Panc1 (cell line): ENCODE results near the gene PROCR. TPM values are rescaled to one million over a fixed set of nuclear protein-coding genes. Genes with fewer than 3 reads are reported as not detected.

Experiments used
- ATAC-seq: fragments of 200-7000 bp; cut with Tn5 transposase; 2 replicates; pipeline ENCODE4 v1.9.1; 2020; ENCODE audit warnings: mild to moderate bottlenecking, moderate library complexity
- BruUV-seq: library from RNA; stranded (reverse); fragments of 400-500 nt; replicated peaks from 2 replicates; lab custom pipeline; 2021; lab: Mats Ljungman, UMichigan
- CTCF ChIA-PET: fragments of 300-600 bp; sonication (Branson Sonifier 250); formaldehyde crosslinking; loops from one replicate; lab custom pipeline; 2022; ENCODE audit warnings: antibody characterized with exemption; lab: Charles Lee
- POLR2A ChIA-PET: fragments of 300-600 bp; sonication (Branson Sonifier 250); formaldehyde crosslinking; loops from one replicate; lab custom pipeline; 2022; ENCODE audit warnings: antibody characterized with exemption; lab: Charles Lee
- DNase-seq: peaks from one replicate; pipeline ENCODE4 v3.0.0-alpha.2; 2010; ENCODE audit warnings: low read depth, low spot score
- H3K27ac ChIP-seq: 2 replicates; pipeline ENCODE4 v1.5.1; 2011; ENCODE audit warnings: mild to moderate bottlenecking, low read length, inconsistent platforms
- H3K27me3 ChIP-seq: fragments of 200-500 bp; sonication (Bioruptor generic); 2 replicates; pipeline ENCODE4 v1.6.0; 2014; ENCODE audit warnings: low read length, inconsistent platforms; ENCODE audit not compliant: control insufficient read depth, insufficient read depth
- H3K36me3 ChIP-seq: fragments of 200-500 bp; sonication (Bioruptor generic); 2 replicates; pipeline ENCODE4 v1.5.1; 2014; ENCODE audit warnings: inconsistent platforms, mild to moderate bottlenecking, low read length, moderate library complexity; ENCODE audit not compliant: control insufficient read depth, insufficient read depth
- H3K4me1 ChIP-seq: 2 replicates; pipeline ENCODE4 v1.5.1; 2011; ENCODE audit warnings: inconsistent platforms, mild to moderate bottlenecking, low read length, moderate library complexity; ENCODE audit not compliant: control insufficient read depth, insufficient read depth
- H3K4me3 ChIP-seq, 2 experiments: 2 replicates each; pipeline ENCODE4 v1.5.1; 2011 to 2012; ENCODE audit warnings: low read depth in 2 of 2, low read length in 2 of 2, mild to moderate bottlenecking in 2 of 2, inconsistent platforms in 1 of 2, moderate library complexity in 1 of 2
- H3K9me3 ChIP-seq: fragments of 200-500 bp; sonication (Bioruptor generic); 2 replicates; pipeline ENCODE4 v1.5.1; 2014; ENCODE audit warnings: low read depth, mild to moderate bottlenecking, inconsistent platforms, low read length, moderate library complexity; ENCODE audit not compliant: control insufficient read depth, insufficient read depth
- POLR2AphosphoS5 ChIP-seq: IDR thresholded peaks from 2 replicates; pipeline ENCODE4 v1.6.1; 2012; ENCODE audit warnings: mild to moderate bottlenecking, low read depth, low read length, moderate library complexity
- SIN3A ChIP-seq: IDR thresholded peaks from 2 replicates; pipeline ENCODE4 v1.6.1; 2012; ENCODE audit warnings: low read depth, mild to moderate bottlenecking, low read length, moderate library complexity, borderline replicate concordance; ENCODE audit not compliant: insufficient read depth
- TCF7L2 ChIP-seq: IDR thresholded peaks from 2 replicates; pipeline ENCODE4 v1.6.1; 2011; ENCODE audit warnings: mild to moderate bottlenecking, low read depth, low read length, inconsistent platforms
- in situ Hi-C: cut with HindIII; loops from 2 replicates; pipeline ENCODE4 v1.10.0; 2016; ENCODE audit warnings: low sequenced_read_pairs, low pct_unique_long_range_greater_than_20kb
- intact Hi-C: fragments of 100-400 bp; cut with micrococcal nuclease; formaldehyde crosslinking; loops from one replicate; pipeline ENCODE4 v1.10.0; 2022; ENCODE audit not compliant: unreplicated experiment
- total RNA-seq: library from RNA; stranded (reverse); gene quantifications from one replicate; pipeline ENCODE4 v1.2.1, GENCODE V29; 2021; ENCODE audit not compliant: unreplicated experiment
- TF ChIP-seq, protein P1 (sequence below), 2 experiments: IDR thresholded peaks; 2 replicates each; pipeline ENCODE4 v1.6.1; 2011 to 2012; ENCODE audit warnings: low read depth in 2 of 2, control low read depth in 1 of 2, low read length in 1 of 2, mild to moderate bottlenecking in 1 of 2, moderate library complexity in 1 of 2; ENCODE audit not compliant: insufficient read depth in 1 of 2
- TF ChIP-seq, protein P2 (sequence below): fragments of 450-650 bp; IDR thresholded peaks from 2 replicates; pipeline ENCODE4 v1.5.1; 2017; ENCODE audit warnings: mild to moderate bottlenecking

Gene PROCR
- total RNA-seq, 1 experiment from 2014 or later: 38.0 TPM

DNA sequence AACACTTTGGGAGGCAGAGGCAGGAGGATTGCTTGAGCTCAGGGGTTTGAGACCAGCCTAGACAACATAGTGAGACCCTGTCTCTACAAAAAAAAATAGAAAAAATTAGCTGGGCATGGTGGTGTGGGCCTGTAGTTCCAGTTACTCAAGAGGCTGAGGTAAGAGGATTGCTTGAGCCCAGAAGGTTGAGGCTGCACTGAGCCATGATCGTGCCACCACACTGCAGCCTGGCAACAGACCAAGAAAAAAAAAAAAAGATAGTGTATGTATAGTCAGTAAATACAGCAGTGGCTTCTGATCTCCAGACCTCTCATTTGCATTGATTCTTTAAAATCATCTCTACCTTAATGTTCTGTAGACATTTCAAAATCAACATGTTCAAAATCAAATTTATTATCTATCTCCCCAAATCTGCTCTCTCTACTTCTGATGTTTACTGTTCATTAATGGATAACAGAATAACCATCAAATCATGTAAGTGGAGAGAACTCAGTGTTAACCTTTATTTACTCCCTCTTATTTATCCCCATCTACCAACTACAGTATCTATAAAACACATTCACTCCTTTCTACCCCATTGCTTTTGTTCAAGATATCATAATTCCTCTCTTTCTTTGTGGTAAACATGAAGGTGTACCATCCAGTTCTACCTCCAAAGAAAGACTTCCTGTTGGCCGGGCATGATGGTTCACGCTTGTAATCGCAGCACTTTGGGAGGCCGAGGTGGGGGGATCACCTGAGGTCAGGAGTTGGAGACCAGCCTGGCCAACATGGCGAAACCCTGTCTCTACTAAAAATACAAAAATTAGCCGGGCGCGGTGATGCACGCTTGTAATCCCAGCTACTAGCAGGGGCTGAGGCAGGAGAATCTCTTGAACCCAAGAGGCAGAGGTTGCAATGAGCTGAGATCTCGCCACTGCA is 7.7 kb downstream of the PROCR start:
- TF ChIP-seq TCF7L2 (no peak), POLR2AphosphoS5 (no peak), SIN3A (no peak)
- TF ChIP-seq, protein P1, sequence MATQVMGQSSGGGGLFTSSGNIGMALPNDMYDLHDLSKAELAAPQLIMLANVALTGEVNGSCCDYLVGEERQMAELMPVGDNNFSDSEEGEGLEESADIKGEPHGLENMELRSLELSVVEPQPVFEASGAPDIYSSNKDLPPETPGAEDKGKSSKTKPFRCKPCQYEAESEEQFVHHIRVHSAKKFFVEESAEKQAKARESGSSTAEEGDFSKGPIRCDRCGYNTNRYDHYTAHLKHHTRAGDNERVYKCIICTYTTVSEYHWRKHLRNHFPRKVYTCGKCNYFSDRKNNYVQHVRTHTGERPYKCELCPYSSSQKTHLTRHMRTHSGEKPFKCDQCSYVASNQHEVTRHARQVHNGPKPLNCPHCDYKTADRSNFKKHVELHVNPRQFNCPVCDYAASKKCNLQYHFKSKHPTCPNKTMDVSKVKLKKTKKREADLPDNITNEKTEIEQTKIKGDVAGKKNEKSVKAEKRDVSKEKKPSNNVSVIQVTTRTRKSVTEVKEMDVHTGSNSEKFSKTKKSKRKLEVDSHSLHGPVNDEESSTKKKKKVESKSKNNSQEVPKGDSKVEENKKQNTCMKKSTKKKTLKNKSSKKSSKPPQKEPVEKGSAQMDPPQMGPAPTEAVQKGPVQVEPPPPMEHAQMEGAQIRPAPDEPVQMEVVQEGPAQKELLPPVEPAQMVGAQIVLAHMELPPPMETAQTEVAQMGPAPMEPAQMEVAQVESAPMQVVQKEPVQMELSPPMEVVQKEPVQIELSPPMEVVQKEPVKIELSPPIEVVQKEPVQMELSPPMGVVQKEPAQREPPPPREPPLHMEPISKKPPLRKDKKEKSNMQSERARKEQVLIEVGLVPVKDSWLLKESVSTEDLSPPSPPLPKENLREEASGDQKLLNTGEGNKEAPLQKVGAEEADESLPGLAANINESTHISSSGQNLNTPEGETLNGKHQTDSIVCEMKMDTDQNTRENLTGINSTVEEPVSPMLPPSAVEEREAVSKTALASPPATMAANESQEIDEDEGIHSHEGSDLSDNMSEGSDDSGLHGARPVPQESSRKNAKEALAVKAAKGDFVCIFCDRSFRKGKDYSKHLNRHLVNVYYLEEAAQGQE (IDR thresholded peaks at IDR 0.05; ENCODE audit: insufficient read depth in 1 of 2, low read depth in 2 of 2, low read length in 1 of 2): no peak
- TF ChIP-seq, protein P2, sequence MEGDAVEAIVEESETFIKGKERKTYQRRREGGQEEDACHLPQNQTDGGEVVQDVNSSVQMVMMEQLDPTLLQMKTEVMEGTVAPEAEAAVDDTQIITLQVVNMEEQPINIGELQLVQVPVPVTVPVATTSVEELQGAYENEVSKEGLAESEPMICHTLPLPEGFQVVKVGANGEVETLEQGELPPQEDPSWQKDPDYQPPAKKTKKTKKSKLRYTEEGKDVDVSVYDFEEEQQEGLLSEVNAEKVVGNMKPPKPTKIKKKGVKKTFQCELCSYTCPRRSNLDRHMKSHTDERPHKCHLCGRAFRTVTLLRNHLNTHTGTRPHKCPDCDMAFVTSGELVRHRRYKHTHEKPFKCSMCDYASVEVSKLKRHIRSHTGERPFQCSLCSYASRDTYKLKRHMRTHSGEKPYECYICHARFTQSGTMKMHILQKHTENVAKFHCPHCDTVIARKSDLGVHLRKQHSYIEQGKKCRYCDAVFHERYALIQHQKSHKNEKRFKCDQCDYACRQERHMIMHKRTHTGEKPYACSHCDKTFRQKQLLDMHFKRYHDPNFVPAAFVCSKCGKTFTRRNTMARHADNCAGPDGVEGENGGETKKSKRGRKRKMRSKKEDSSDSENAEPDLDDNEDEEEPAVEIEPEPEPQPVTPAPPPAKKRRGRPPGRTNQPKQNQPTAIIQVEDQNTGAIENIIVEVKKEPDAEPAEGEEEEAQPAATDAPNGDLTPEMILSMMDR: no peak
- CTCF ChIA-PET: no interaction called here
- Histone ChIP-seq H3K4me1 (0 out of 2 replicates have a peak, but pooled peaks cover under 1% of the 10 kb centered on the region), H3K27ac (no peak overlapping the region), H3K9me3 (no peaks in the 10 kb centered on the region), H3K4me3 (no peak overlapping the region), H3K36me3 (no peaks in the 10 kb centered on the region), H3K27me3 (no peaks in the 10 kb centered on the region)
- POLR2A ChIA-PET: no interaction called here
- DNase-seq (no peak), ATAC-seq (no peak)
- in situ Hi-C loops (no loop called here), intact Hi-C loops (no loop called here)
- BruUV-seq: no TSS peak

DNA sequence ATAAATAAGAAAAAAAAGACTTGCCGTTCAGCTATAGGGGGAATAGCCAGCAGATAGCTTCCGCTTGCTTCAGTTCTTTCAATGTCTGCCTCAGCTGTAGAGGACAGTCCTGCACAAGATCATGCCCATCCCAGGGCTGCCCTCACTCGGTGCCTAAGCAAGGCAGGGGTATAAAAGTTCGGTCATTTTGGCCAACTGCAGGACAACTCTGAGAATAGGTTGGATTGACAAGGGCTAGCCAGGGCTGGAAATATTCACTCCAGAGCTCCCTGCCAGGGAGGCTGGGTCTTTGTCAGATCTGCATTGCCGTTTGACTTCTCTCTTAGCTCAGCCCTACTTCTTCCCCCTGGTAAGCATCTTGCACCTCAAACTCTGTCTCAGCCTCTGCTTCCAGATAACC is 8.4 kb downstream of the PROCR start:
- no peak overlapping the region for H3K4me3 ChIP-seq
- no peak for DNase-seq
- H3K27me3 ChIP-seq: no peaks in the 10 kb centered on the region
- ChIA-PET POLR2A (interaction anchor here (0.6 kb wide), 1 partner anchor 34 kb away, joined by 4 read pairs; no protein-coding TSS in a partner anchor), CTCF (no interaction called here)
- no peaks in the 10 kb centered on the region for H3K36me3 ChIP-seq
- no peaks in the 10 kb centered on the region for H3K9me3 ChIP-seq
- intact Hi-C loops: no loop called here
- no peak for TF ChIP-seq TCF7L2
- no peak for TF ChIP-seq SIN3A
- TF ChIP-seq, protein P1 (IDR thresholded peaks at IDR 0.05; ENCODE audit: insufficient read depth in 1 of 2, low read depth in 2 of 2, low read length in 1 of 2): no peak
- TF ChIP-seq POLR2AphosphoS5: no peak
- no peak for ATAC-seq
- no TSS peak for BruUV-seq
- in situ Hi-C loops: no loop called here
- H3K4me1 ChIP-seq: no peaks in the 10 kb centered on the region
- H3K27ac ChIP-seq: no peak overlapping the region
